Cardiac muscle cell (in vitro differentiated cells and primary cell): Measurements from ENCODE around the gene C14orf180. TPM values are rescaled to one million over a fixed set of nuclear protein-coding genes. Genes with fewer than 3 reads are reported as not detected.

Source experiments
- DNase-seq, 2 donors: peaks; one replicate each; pipeline versions ENCODE4 v3.0.0 to v3.0.0-alpha.2; 2010 to 2017; ENCODE audit warnings: low read depth in 1 of 2, low spot score in 1 of 2
- H3K27ac ChIP-seq: fragments of 200-600 bp; sonication (generic); 2 replicates; pipeline ENCODE4 v1.5.1; 2016
- H3K27me3 ChIP-seq: fragments of 200-600 bp; sonication (generic); 2 replicates; pipeline ENCODE4 v1.6.0; 2016; ENCODE audit warnings: control low read depth
- H3K36me3 ChIP-seq: fragments of 200-600 bp; sonication (generic); 2 replicates; pipeline ENCODE4 v1.5.1; 2016; ENCODE audit warnings: control low read depth
- H3K4me1 ChIP-seq: fragments of 200-600 bp; sonication (generic); 2 replicates; pipeline ENCODE4 v1.8.1; 2017; ENCODE audit warnings: low read depth, mild to moderate bottlenecking, mixed run types
- H3K4me3 ChIP-seq: fragments of 200-600 bp; sonication (generic); 2 replicates; pipeline ENCODE4 v1.5.1; 2016; ENCODE audit warnings: mild to moderate bottlenecking
- H3K9me3 ChIP-seq: fragments of 200-600 bp; sonication (generic); 2 replicates; pipeline ENCODE4 v1.5.1; 2017; ENCODE audit warnings: low read depth, mild to moderate bottlenecking, control low read depth
- polyA plus RNA-seq: library from polyadenylated mRNA; unstranded; fragments of >200 nt; fragmentation: Nextera tagmentation; extraction: Ambion mirVana; gene quantifications from 2 replicates; pipeline ENCODE4 v1.2.1, GENCODE V29; 2016
- total RNA-seq: library from RNA; depleted of rRNA; stranded (reverse); fragments of >200 nt; gene quantifications from 2 replicates; pipeline ENCODE4 v1.2.3, GENCODE V29; 2016
- TF ChIP-seq, protein P1 (sequence below): IDR thresholded peaks from 2 replicates; pipeline ENCODE4 v1.5.1; 2012; ENCODE audit warnings: low read depth, mild to moderate bottlenecking, low read length

The C14orf180 gene
- total and polyA plus RNA-seq, 2 experiments from 2014 or later: 17.1 to 19.7 TPM

DNA sequence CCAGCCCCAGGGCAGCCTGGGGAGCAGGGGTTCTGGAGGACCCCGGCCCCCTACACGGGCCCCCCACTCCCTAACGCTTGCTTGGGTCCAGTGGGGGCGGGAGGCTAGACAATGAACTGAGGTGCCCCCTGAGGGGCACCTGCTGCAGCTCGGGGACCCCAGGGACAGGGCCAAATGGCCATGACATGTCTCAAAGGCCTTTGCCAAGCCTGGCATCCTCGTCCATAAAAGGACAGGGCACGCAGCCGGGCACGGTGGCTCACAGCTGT, 11.7 kb upstream of the C14orf180 start:
- no peak overlapping the region for H3K4me3 ChIP-seq
- H3K27me3 ChIP-seq: no peaks in the 10 kb centered on the region
- TF ChIP-seq, protein P1, sequence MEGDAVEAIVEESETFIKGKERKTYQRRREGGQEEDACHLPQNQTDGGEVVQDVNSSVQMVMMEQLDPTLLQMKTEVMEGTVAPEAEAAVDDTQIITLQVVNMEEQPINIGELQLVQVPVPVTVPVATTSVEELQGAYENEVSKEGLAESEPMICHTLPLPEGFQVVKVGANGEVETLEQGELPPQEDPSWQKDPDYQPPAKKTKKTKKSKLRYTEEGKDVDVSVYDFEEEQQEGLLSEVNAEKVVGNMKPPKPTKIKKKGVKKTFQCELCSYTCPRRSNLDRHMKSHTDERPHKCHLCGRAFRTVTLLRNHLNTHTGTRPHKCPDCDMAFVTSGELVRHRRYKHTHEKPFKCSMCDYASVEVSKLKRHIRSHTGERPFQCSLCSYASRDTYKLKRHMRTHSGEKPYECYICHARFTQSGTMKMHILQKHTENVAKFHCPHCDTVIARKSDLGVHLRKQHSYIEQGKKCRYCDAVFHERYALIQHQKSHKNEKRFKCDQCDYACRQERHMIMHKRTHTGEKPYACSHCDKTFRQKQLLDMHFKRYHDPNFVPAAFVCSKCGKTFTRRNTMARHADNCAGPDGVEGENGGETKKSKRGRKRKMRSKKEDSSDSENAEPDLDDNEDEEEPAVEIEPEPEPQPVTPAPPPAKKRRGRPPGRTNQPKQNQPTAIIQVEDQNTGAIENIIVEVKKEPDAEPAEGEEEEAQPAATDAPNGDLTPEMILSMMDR: no peak
- H3K36me3 ChIP-seq: no peaks in the 10 kb centered on the region
- H3K9me3 ChIP-seq: no peaks in the 10 kb centered on the region
- no peak for DNase-seq
- peaks cover 34% of the 10 kb centered on the region for H3K4me1 ChIP-seq
- H3K27ac ChIP-seq: no peak overlapping the region

DNA sequence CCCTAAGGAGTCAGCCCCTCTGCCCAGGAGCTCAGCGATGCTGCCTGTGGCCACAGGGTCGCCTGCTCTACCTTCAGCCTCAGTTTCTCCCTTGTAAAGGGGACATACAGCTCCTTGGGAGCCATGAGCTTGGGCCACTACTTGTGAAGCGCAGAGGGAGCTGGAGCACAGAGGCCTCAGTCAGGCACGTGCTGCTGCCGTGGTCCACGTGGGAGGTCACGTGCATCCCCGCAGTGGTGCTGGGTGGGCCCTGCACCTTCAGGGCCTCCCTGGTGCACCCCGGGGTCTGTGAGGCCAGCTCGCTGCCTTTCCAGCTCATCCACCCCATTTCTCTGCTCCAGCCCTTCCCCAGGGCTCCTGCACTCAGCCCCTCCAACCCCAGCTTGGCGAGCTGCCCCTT, 10.9 kb upstream of the C14orf180 start:
- Histone ChIP-seq H3K27me3 (no peaks in the 10 kb centered on the region), H3K27ac (no peak overlapping the region), H3K36me3 (no peaks in the 10 kb centered on the region), H3K9me3 (no peaks in the 10 kb centered on the region), H3K4me1 (peaks cover 36% of the 10 kb centered on the region), H3K4me3 (no peak overlapping the region)
- no peak for DNase-seq
- TF ChIP-seq, protein P1: no peak

DNA sequence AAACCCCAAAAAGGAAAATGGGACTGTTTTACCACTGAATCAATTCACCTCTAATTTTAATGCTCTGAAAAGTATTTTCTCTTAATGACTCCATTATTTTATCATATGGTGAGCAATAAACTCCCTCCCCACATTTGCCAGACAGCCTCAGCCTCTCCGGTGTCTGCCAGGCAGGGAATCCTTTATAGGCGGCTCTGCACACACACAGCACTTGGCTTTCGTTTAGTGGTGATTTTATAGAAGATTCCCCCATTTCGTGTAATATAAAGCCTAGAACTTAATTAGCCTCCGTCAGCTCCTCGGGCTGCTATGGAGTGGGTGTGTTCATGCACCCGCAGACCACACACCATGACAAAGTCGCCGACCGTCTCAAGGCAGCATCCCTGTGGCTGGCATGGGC, 10.1 kb upstream of the C14orf180 start:
- TF ChIP-seq, protein P1: no peak
- H3K36me3 ChIP-seq: no peaks in the 10 kb centered on the region
- no peaks in the 10 kb centered on the region for H3K27me3 ChIP-seq
- peaks cover 45% of the 10 kb centered on the region for H3K4me1 ChIP-seq
- no peak overlapping the region for H3K4me3 ChIP-seq
- no peak for DNase-seq
- H3K27ac ChIP-seq: no peak overlapping the region
- no peaks in the 10 kb centered on the region for H3K9me3 ChIP-seq

DNA sequence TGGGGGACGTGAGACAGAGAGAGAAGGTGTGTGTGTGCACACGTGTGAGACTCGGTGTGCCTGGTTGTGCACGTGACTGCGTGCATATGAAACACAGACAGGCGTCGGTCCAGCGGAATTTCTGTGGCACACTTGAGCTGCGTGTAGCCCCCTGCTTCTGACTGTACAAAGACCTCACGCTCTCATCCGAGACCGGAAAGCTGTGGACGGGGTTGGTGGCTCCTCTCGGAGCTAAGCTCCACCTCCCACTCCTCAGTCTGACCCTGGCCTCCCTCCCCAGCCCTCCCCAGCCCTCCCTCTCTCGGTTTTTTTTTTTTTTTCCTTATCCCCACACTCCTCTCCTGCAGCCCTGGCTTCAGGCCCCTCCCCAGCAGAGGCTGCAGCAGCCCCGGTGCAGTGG, 8.3 kb upstream of the C14orf180 start:
- Histone ChIP-seq H3K4me3 (no peak overlapping the region), H3K36me3 (no peaks in the 10 kb centered on the region), H3K9me3 (no peaks in the 10 kb centered on the region), H3K4me1 (peaks cover 56% of the 10 kb centered on the region), H3K27ac (peak overlapping the region; percentile 83), H3K27me3 (no peaks in the 10 kb centered on the region)
- TF ChIP-seq, protein P1: no peak
- DNase-seq: peak in 1 of 2 donors; percentile 80

DNA sequence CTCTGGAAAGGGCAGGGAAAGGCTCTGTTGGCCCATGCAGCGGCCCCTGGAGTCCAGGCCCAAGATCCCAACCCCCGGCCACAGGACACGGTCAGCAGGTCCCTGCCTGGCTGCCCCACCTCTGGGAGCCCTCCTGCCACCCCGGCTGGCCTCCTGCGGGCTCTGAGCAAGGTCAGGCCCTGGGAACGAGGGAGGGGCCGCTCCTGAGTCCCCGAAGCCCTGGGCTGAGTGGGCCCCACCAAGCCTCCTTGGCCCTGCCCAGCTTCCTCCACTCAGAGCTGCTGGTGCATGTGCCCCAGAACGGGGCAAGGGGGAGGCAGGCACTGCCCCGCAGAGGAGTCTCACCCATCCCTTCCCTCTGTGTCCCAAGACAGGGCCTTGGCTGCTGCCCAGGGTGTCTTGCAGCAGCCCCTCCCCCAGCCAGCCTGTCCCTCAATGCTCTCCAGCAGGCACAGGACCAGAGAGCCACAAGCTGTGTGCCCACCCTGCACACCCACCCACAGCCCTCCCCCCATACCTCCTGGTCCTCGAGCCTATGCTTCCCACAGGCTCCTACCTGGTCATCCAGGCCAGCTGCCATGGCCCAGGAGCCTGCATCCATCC, 7.4 kb upstream of the C14orf180 start:
- no peak overlapping the region for H3K4me3 ChIP-seq
- H3K27ac ChIP-seq: peak overlapping the region; percentile 83
- no peaks in the 10 kb centered on the region for H3K9me3 ChIP-seq
- TF ChIP-seq, protein P1: no peak
- no peak for DNase-seq
- no peaks in the 10 kb centered on the region for H3K27me3 ChIP-seq
- peaks cover 65% of the 10 kb centered on the region for H3K4me1 ChIP-seq
- no peaks in the 10 kb centered on the region for H3K36me3 ChIP-seq

DNA sequence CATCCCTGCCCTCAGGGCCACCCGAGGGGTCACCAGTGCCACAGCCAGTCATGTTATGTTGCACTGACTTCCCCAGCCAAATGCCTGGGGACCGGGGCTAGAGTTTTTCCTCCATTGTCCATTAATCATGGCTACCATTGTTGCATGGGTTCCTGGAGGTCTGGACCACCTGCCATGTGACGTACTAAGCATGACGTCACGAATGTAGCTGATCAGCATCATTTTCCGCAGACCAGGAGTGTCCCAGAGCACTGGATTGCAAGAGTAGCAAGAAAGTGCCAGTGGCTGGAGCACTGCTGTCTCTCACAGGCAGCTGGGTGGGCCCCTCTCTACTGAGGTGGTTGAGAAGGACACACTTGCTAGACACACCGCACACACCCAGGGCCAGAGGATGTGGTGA, 6.9 kb upstream of the C14orf180 start:
- peaks cover 67% of the 10 kb centered on the region for H3K4me1 ChIP-seq
- TF ChIP-seq, protein P1: no peak
- no peaks in the 10 kb centered on the region for H3K9me3 ChIP-seq
- H3K27ac ChIP-seq: peak overlapping the region; percentile 83
- no peak overlapping the region for H3K4me3 ChIP-seq
- DNase-seq: no peak
- no peaks in the 10 kb centered on the region for H3K27me3 ChIP-seq
- H3K36me3 ChIP-seq: no peaks in the 10 kb centered on the region
